SK-N-SH treated with all-trans-retinoic acid at 6 μM for 48 hours (cell line): ENCODE data around the gene SH2D3A.

Experiments
- ATAC-seq: fragments of 200-7000 bp; cut with Tn5 transposase; 3 replicates; pipeline ENCODE4 v1.9.1; 2020; ENCODE audit warnings: mild to moderate bottlenecking, moderate library complexity
- ARNTL ChIP-seq: fragments of 450-650 bp; formaldehyde crosslinking; IDR thresholded peaks from 2 replicates; pipeline ENCODE4 v1.5.0; 2020; ENCODE audit warnings: low read depth, mild to moderate bottlenecking, moderate library complexity, borderline replicate concordance
- BACH2 ChIP-seq: fragments of 250-450 bp; sonication (Bioruptor Pico); IDR thresholded peaks from 2 replicates; pipeline ENCODE4 v1.9.0; 2021; ENCODE audit warnings: mild to moderate bottlenecking, borderline replicate concordance
- CREB5 ChIP-seq: fragments of 250-450 bp; sonication (Bioruptor Pico); IDR thresholded peaks from 2 replicates; pipeline ENCODE4 v1.5.1; 2020; ENCODE audit warnings: low read depth, mild to moderate bottlenecking, moderate library complexity
- CSDC2 ChIP-seq: fragments of 250-450 bp; sonication (Bioruptor Pico); IDR thresholded peaks from 2 replicates; pipeline ENCODE4 v1.5.0; 2020; ENCODE audit warnings: mild to moderate bottlenecking, moderate library complexity
- CSRNP3 ChIP-seq: fragments of 250-450 bp; sonication (Bioruptor Pico); IDR thresholded peaks from 2 replicates; pipeline ENCODE4 v1.5.1; 2021; ENCODE audit warnings: mild to moderate bottlenecking, moderate library complexity
- ESRRG ChIP-seq: fragments of 250-450 bp; sonication (Bioruptor Pico); IDR thresholded peaks from 2 replicates; pipeline ENCODE4 v1.6.1; 2021; ENCODE audit warnings: mild to moderate bottlenecking
- GLIS3 ChIP-seq: fragments of 250-450 bp; sonication (Bioruptor Pico); IDR thresholded peaks from 2 replicates; pipeline ENCODE4 v1.5.0; 2020; ENCODE audit warnings: mild to moderate bottlenecking, moderate library complexity
- ISL1 ChIP-seq: fragments of 250-450 bp; sonication (Bioruptor Pico); IDR thresholded peaks from 2 replicates; pipeline ENCODE4 v2.1.2; 2022; ENCODE audit warnings: mild to moderate bottlenecking, moderate library complexity
- PATZ1 ChIP-seq: fragments of 250-450 bp; sonication (Bioruptor Pico); IDR thresholded peaks from 2 replicates; pipeline ENCODE4 v1.8.0; 2020; ENCODE audit warnings: mild to moderate bottlenecking, moderate library complexity, borderline replicate concordance
- POU6F1 ChIP-seq: fragments of 250-450 bp; sonication (Bioruptor Pico); IDR thresholded peaks from 2 replicates; pipeline ENCODE4 v1.8.0; 2021; ENCODE audit warnings: low read depth, mild to moderate bottlenecking, moderate library complexity, borderline replicate concordance
- PPARA ChIP-seq: fragments of 250-450 bp; sonication (Bioruptor Pico); IDR thresholded peaks from 2 replicates; pipeline ENCODE4 v1.5.0; 2020; ENCODE audit warnings: mild to moderate bottlenecking, borderline replicate concordance
- RARB ChIP-seq: fragments of 250-450 bp; sonication (Bioruptor Pico); IDR thresholded peaks from 2 replicates; pipeline ENCODE4 v1.8.0; 2021; ENCODE audit warnings: mild to moderate bottlenecking, moderate library complexity
- TOX ChIP-seq: fragments of 250-450 bp; sonication (Bioruptor Pico); IDR thresholded peaks from 2 replicates; pipeline ENCODE4 v1.8.0; 2021; ENCODE audit warnings: mild to moderate bottlenecking, moderate library complexity, borderline replicate concordance
- TSHZ2 ChIP-seq: fragments of 250-450 bp; sonication (Bioruptor Pico); IDR thresholded peaks from 2 replicates; pipeline ENCODE4 v1.5.0; 2020; ENCODE audit warnings: mild to moderate bottlenecking, moderate library complexity
- ZC3H10 ChIP-seq: fragments of 250-450 bp; sonication (Bioruptor Pico); IDR thresholded peaks from 2 replicates; pipeline ENCODE4 v1.5.1; 2021; ENCODE audit warnings: mild to moderate bottlenecking, moderate library complexity
- ZFP3 ChIP-seq: fragments of 250-450 bp; sonication (Bioruptor Pico); IDR thresholded peaks from 2 replicates; pipeline ENCODE4 v1.5.0; 2020; ENCODE audit warnings: mild to moderate bottlenecking, moderate library complexity
- ZNF8 ChIP-seq: fragments of 450-650 bp; formaldehyde crosslinking; IDR thresholded peaks from 2 replicates; pipeline ENCODE4 v1.5.0; 2020; ENCODE audit warnings: mild to moderate bottlenecking, moderate library complexity

Gene SH2D3A

GRCh38 chr19:6717441-6717971 is 49.7 kb downstream of the SH2D3A start:
- TF ChIP-seq CSDC2 (CRISPR knock-in tag) (no peak), TSHZ2 (CRISPR knock-in tag) (no peak), ARNTL (CRISPR knock-in tag) (no peak), ZFP3 (no peak), PPARA (CRISPR knock-in tag) (no peak), BACH2 (CRISPR knock-in tag) (no peak), CSRNP3 (CRISPR knock-in tag) (no peak), GLIS3 (no peak)
- ATAC-seq, result no peak

- ATAC-seq, result no peak
- TF ChIP-seq PATZ1 (CRISPR knock-in tag) (no peak), CSRNP3 (CRISPR knock-in tag) (no peak), CREB5 (no peak), POU6F1 (CRISPR knock-in tag) (no peak), GLIS3 (no peak), ZNF8 (CRISPR knock-in tag) (no peak), ESRRG (no peak)
Measured at GRCh38 chr19:6717036-6717435, 50.2 kb downstream of the SH2D3A start.

- no peak for TF ChIP-seq ZNF8 (CRISPR knock-in tag)
- TF ChIP-seq ARNTL (CRISPR knock-in tag), result no peak
- TF ChIP-seq ZC3H10 (CRISPR knock-in tag), result no peak
- no peak for TF ChIP-seq TOX (CRISPR knock-in tag)
- TF ChIP-seq CSDC2 (CRISPR knock-in tag), result no peak
- no peak for TF ChIP-seq RARB (CRISPR knock-in tag)
- TF ChIP-seq PPARA (CRISPR knock-in tag), result no peak
- no peak for TF ChIP-seq ISL1
- no peak for TF ChIP-seq POU6F1 (CRISPR knock-in tag)
- TF ChIP-seq, all 23 proteins: peak for 0
- ATAC-seq, result no peak
Measured at GRCh38 chr19:6716610-6716970, 50.6 kb downstream of the SH2D3A start.
